Lower leg skin (tissue), 3 donors: ENCODE data around the gene DIAPH1.

Source experiments
- CTCF ChIP-seq, 3 donors: fragments of 450-650 bp; IDR thresholded peaks; one replicate each; pipeline ENCODE4 v1.5.1; 2016; ENCODE audit warnings: antibody characterized with exemption in 3 of 3, mild to moderate bottlenecking in 3 of 3, moderate library complexity in 2 of 3
- POLR2A ChIP-seq, 2 donors: fragments of 450-650 bp; IDR thresholded peaks; one replicate each; pipeline ENCODE4 v1.6.1; 2016 to 2017; ENCODE audit warnings: antibody characterized with exemption in 2 of 2, mild to moderate bottlenecking in 1 of 2, moderate library complexity in 1 of 2

GRCh38 chr5:141547921-141548320 is 70.9 kb downstream of the DIAPH1 start:
- TF ChIP-seq CTCF (IDR thresholded peaks at IDR 0.05) (no peak), POLR2A (IDR thresholded peaks at IDR 0.05) (no peak)
